Ascending aorta (tissue), 2 donors: ENCODE measurements around the gene AOAH. TPM values are rescaled to one million over a fixed set of nuclear protein-coding genes. Genes with fewer than 3 reads are reported as not detected.

Experiments used
- DNase-seq, 2 donors: peaks; one replicate each; pipeline ENCODE4 v3.0.0-alpha.2; 2019; ENCODE audit warnings: low spot score in 2 of 2
- H3K27ac ChIP-seq, 2 donors: fragments of 200-600 bp; sonication (generic); one replicate each; pipeline ENCODE4 v1.5.1; 2016 to 2017; ENCODE audit warnings: mild to moderate bottlenecking in 1 of 2
- H3K27me3 ChIP-seq: fragments of 200-600 bp; sonication (generic); one replicate; pipeline ENCODE4 v1.5.1; 2017
- H3K36me3 ChIP-seq, 2 donors: fragments of 200-600 bp; sonication (generic); one replicate each; pipeline ENCODE4 v1.5.1; 2016
- H3K4me1 ChIP-seq, 2 donors: fragments of 200-600 bp; sonication (generic); one replicate each; pipeline ENCODE4 v1.5.1; 2016 to 2017; ENCODE audit warnings: mild to moderate bottlenecking in 1 of 2
- H3K4me3 ChIP-seq, 2 donors: fragments of 200-600 bp; sonication (generic); one replicate each; pipeline ENCODE4 v1.5.1; 2016 to 2017; ENCODE audit warnings: mild to moderate bottlenecking in 1 of 2
- H3K9me3 ChIP-seq, 2 donors: fragments of 200-600 bp; sonication (generic); one replicate each; pipeline ENCODE4 v1.5.1; 2016
- intact Hi-C: fragments of 100-400 bp; cut with DNase I; formaldehyde crosslinking; loops from one replicate; pipeline ENCODE4 v1.15.1; 2023
- total RNA-seq: library from RNA; depleted of rRNA; stranded (reverse); fragments of >200 nt; gene quantifications from one replicate; pipeline ENCODE4 v1.1.0, GENCODE V29; 2016
- TF ChIP-seq, protein P1 (sequence below), 3 experiments: fragments of 200-600 bp in 2 of 3; fragments of 450-650 bp in 1 of 3; sonication (generic) in 2 of 3; IDR thresholded peaks; one replicate each; pipeline ENCODE4 v1.5.1; 2016 to 2019; ENCODE audit warnings: antibody characterized with exemption in 3 of 3, mild to moderate bottlenecking in 1 of 3, moderate library complexity in 1 of 3

Gene AOAH
- total RNA-seq, 1 donor from 2014 or later = 0.75 TPM

DNA sequence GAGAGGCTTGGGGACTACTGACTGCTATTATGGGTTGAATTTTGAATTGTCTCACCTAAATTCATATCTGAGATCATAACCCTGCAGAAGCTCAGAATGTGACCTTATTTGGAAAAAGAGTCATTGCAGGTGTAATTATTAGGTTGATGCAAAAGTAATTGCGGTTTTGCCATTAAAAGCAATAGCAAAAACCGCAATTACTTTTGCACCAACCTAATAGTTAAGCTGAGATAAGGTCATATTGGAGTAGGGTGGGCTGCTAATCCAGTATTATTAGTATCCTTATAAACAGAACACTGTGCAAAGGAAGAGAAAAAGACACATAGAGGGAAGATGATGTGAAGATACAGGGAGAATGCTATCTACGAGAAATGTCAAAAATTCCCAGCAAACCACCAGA lies 82.3 kb downstream of the AOAH start:
- no peaks in the 10 kb centered on the region for H3K9me3 ChIP-seq
- no peak overlapping the region for H3K4me3 ChIP-seq
- no peaks in the 10 kb centered on the region for H3K4me1 ChIP-seq
- TF ChIP-seq, protein P1, sequence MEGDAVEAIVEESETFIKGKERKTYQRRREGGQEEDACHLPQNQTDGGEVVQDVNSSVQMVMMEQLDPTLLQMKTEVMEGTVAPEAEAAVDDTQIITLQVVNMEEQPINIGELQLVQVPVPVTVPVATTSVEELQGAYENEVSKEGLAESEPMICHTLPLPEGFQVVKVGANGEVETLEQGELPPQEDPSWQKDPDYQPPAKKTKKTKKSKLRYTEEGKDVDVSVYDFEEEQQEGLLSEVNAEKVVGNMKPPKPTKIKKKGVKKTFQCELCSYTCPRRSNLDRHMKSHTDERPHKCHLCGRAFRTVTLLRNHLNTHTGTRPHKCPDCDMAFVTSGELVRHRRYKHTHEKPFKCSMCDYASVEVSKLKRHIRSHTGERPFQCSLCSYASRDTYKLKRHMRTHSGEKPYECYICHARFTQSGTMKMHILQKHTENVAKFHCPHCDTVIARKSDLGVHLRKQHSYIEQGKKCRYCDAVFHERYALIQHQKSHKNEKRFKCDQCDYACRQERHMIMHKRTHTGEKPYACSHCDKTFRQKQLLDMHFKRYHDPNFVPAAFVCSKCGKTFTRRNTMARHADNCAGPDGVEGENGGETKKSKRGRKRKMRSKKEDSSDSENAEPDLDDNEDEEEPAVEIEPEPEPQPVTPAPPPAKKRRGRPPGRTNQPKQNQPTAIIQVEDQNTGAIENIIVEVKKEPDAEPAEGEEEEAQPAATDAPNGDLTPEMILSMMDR (IDR thresholded peaks at IDR 0.05) = no peak
- intact Hi-C loops = no loop called here
- H3K36me3 ChIP-seq = no peaks in the 10 kb centered on the region
- no peaks in the 10 kb centered on the region for H3K27me3 ChIP-seq
- no peak overlapping the region for H3K27ac ChIP-seq
- no peak for DNase-seq

DNA sequence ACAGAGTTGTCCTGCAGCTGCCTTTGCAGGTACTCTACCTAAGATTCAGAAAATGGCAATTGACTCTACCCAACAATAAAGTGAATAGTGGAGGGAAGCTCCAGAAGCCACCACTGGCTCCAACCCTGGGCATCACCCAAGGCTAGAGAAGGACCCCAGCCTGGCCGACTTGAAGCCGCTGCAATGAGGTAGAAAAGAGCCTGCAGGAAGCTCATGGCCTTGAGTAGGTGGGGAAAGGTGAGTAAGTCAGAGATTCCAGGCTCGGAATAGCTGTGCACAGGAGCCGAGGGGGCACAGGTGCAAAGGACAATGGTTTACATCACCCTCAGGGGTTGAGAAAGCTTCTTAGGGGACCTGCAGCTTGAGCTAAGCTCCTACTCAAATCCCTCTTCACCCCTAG lies 83.6 kb downstream of the AOAH start:
- TF ChIP-seq, protein P1 (IDR thresholded peaks at IDR 0.05) = no peak
- Histone ChIP-seq H3K36me3 (no peaks in the 10 kb centered on the region), H3K27me3 (no peaks in the 10 kb centered on the region), H3K27ac (no peak overlapping the region), H3K9me3 (no peaks in the 10 kb centered on the region), H3K4me1 (no peaks in the 10 kb centered on the region), H3K4me3 (no peak overlapping the region)
- intact Hi-C loops = no loop called here
- DNase-seq = no peak

DNA sequence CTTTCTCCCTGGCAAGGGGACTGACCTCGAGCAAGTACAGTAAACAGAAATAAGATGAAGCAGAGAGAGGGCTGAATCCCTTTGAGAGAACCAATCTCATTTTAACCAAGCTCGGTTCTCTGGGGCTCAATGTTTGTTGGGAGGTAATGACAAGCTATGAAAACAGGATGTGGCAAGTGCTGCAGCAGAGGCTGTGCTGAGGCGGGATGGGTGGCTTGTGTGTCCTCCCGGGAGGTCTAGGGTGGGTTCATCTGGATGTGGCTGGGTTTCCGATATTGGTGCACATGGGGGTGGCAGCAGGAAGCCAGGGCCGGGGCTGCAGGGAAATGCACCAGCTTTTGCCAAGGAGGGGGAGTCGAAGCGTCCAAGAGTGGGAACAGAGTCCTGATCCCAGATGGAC lies 84.5 kb downstream of the AOAH start:
- Histone ChIP-seq H3K27ac (no peak overlapping the region), H3K27me3 (no peaks in the 10 kb centered on the region), H3K4me1 (no peaks in the 10 kb centered on the region), H3K4me3 (no peak overlapping the region), H3K9me3 (no peaks in the 10 kb centered on the region), H3K36me3 (no peaks in the 10 kb centered on the region)
- intact Hi-C loops = no loop called here
- DNase-seq = no peak
- TF ChIP-seq, protein P1 (IDR thresholded peaks at IDR 0.05) = no peak

DNA sequence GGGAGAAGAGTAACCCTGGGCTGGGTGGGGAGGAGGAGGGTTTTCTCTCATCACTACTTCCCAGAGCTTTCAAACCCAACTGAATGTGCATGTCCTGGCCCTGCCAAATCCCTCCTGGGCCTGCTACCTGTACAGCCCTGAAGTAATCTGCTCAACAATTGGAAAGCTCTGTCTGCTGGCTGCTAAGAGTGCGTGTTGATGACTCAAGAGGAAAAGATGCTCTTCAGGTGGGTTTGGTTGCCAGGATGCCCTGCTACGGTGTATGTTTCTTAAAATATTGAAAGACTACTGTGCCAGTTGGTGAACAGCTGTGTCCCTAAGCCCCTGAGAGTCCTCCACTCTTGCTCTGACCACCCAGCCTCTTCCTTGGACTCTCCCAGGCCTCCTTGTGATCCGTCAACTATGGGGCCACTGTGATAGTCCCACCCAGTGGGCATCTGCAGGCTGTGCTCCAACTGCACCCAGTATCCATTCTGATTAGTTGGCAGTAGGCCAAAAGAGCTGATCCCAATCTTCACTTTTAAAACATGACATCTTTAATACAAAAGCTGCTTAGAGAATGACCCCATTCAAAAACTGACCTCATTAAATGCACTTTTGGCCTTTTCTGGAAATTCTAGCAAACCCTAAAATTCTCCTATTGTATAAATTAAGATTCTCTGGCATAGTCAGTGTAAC lies 85.6 kb downstream of the AOAH start:
- no peaks in the 10 kb centered on the region for H3K27me3 ChIP-seq
- no peaks in the 10 kb centered on the region for H3K36me3 ChIP-seq
- TF ChIP-seq, protein P1 (IDR thresholded peaks at IDR 0.05) = no peak

DNA sequence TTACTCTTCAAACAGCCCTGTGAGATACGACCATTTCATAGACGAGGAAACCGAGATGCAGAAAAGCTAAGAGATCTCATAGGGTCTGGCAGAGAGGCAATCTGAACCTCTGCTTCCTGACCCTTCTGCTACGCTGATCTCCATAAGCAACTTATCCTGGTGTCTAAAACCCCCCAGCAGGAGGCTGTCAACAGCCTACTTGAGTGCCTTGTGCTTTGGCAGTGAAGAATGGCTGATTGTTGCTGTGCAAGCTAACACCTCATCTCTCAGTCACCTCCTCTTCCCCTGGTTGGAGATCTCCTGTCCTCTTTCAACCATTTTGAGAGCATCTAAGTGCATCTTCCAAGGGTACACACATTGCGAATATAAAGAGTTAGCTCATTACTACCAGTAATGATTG lies 86.2 kb downstream of the AOAH start:
- H3K27me3 ChIP-seq = no peaks in the 10 kb centered on the region
- DNase-seq = no peak
- TF ChIP-seq, protein P1 (IDR thresholded peaks at IDR 0.05) = no peak
- no peak overlapping the region for H3K4me3 ChIP-seq
- H3K27ac ChIP-seq = no peak overlapping the region
- H3K36me3 ChIP-seq = no peaks in the 10 kb centered on the region
- no peaks in the 10 kb centered on the region for H3K4me1 ChIP-seq
- no peaks in the 10 kb centered on the region for H3K9me3 ChIP-seq
- intact Hi-C loops = no loop called here

More for the DNA sequence above, 85.6 kb downstream of the AOAH start:
- intact Hi-C loops = no loop called here
- no peak for DNase-seq
- Histone ChIP-seq H3K9me3 (no peaks in the 10 kb centered on the region), H3K4me1 (no peaks in the 10 kb centered on the region), H3K27ac (no peak overlapping the region), H3K4me3 (no peak overlapping the region)

DNA sequence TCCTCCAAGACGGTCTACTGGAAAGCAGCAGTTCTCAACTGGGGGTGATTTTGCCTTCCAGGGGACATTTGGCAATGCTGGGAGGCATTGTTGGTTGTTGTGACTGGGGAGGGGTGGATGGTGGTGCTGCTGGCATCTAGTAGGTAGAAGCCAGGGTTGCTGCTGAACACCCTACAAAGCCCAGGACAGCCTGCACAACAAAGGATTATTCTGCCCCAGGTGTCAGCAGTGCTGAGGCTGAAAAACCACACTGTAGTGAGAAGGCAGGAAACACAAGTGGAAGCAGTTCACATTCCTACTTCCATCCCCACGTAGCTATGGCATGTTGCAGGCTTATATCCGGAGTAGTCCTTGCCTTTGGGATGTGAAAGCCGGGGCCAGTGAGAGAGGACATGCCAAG lies 86.9 kb downstream of the AOAH start:
- H3K27me3 ChIP-seq = no peaks in the 10 kb centered on the region

More for the DNA sequence above, 86.9 kb downstream of the AOAH start:
- H3K4me3 ChIP-seq = no peak overlapping the region
- H3K4me1 ChIP-seq = no peaks in the 10 kb centered on the region
- H3K36me3 ChIP-seq = no peaks in the 10 kb centered on the region
- no peak for DNase-seq
- TF ChIP-seq, protein P1 (IDR thresholded peaks at IDR 0.05) = no peak
- no peak overlapping the region for H3K27ac ChIP-seq
- intact Hi-C loops = no loop called here
- no peaks in the 10 kb centered on the region for H3K9me3 ChIP-seq
